GM18861 (cell line): ENCODE data around the gene BAD.
"Not testable (repeated sequence)": the region's sequence is repeated elsewhere in the genome, so short reads cannot be mapped to it uniquely, and the experiment has no call there.

Experiments used
- ATAC-seq: cut with Tn5 transposase; IDR thresholded peaks from one replicate; pipeline ENCODE4 v1.9.1; 2021; ENCODE audit not compliant: unreplicated experiment

Gene BAD

GRCh38 chr11:64315667-64316526 lies 31.4 kb upstream of the BAD start:
- ATAC-seq = not testable (repeated sequence)

DNA sequence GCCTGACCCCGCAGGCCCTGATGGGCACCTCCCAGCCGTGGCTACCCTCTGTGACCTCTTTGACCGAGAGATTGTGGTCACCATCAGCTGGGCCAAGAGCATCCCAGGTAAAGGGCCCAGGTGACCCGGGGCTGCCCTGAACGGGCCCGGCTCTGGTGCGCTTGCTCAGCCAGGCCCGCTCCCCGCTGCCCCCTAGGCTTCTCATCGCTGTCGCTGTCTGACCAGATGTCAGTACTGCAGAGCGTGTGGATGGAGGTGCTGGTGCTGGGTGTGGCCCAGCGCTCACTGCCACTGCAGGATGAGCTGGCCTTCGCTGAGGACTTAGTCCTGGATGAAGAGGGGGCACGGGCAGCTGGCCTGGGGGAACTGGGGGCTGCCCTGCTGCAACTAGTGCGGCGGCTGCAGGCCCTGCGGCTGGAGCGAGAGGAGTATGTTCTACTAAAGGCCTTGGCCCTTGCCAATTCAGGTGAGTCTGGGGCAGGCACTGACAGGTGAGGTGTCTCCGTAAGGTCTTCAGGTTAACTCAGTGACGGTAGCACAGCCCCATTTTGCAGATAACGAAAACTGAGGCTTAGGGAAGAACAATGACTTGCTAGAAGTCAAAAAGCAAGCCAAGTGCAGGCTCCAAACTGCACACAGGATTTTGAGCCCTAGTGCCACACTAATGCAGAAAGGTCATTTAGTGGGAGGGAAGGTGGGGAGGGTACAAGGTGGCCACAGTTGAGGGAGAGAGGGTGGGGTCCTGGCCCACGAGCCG lies 30.5 kb upstream of the BAD start:
- ATAC-seq = no peak

GRCh38 chr11:64314146-64314804 lies 29.8 kb upstream of the BAD start:
- no peak for ATAC-seq

DNA sequence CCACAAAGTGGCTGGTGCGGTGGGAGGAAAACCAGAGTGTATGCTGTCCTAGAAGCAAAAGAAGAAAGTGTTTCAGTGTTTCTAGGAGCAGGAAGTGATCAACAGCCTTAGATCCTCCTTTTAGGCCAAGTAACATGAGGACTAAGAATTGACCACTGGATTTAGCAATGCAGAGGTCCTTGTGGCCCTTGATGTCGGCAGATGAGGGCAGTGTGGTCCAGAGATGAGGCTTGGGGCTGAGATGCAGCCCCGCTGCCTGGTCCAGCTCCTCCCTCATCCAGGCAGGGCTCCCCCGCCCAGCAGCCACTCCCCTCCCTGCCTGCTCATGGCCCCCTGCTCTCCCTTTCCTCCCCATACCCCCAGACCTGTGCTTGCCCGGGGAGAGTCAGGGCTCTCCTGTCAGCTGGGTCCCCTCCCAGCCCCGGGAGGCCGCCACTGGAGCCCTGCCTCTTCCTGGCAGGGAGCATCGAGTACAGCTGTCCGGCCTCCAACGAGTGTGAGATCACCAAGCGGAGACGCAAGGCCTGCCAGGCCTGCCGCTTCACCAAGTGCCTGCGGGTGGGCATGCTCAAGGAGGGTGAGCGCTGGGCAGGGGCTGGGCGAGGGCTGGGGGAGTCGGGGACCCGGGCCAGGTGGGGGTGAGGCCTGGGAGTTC lies 29.2 kb upstream of the BAD start:
- no peak for ATAC-seq

DNA sequence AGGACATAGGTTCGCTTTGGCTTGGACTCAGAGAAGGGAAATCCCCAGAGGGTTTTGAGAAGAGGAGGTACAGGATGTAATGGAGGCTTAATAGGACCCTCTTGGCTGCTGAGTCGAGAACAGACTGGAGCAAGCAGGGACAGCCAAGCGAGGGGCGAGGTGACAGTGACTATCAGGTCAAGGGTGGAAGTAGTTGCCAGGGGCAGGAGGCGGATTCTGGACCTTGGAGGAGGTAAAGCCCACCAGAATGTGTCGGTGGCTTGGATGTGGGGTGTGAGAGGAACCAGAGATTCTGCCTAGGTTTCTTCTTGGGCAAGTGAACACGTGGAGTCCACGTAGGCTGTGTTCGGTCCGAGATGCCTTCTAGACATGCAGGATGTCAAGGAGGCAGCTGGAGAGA lies 28.5 kb upstream of the BAD start:
- ATAC-seq = no peak

DNA sequence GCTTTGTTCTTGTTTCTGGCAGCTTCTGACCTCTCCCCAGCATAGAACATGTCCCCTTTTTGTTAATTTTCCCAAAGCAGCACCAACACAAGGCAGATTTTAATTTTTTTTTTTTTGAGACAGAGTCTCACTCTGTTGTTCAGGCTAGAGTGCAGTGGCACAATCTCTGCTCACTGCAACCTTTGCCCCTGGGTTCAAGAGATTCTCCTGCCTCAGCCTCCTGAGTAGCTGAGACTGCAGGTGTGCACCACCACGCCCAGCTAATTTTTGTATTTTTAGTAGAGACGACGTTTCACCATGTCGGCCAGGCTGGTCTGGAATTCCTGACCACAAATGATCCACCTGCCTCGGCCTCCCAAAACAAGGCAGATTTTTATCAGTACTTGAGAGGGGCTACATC lies 23.3 kb upstream of the BAD start:
- not testable (repeated sequence) for ATAC-seq

- ATAC-seq = no peak
Measured at GRCh38 chr11:64306876-64307622, 22.6 kb upstream of the BAD start.

DNA sequence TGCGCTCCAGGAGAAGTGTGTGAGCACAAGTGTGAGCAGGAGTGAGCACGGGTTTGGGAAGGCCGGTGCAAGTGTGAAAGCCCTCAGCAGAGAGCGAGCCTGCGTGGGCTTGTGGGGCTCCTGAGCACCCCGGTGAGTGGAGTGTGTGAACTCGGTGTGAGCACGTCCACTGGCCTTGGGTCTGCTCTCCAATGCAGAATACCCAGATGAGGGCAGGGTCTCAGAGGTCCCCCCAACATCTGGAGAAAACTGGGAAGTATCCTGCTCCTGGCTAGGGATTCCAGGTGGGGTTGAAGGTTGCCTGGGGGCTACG lies 22.1 kb upstream of the BAD start:
- ATAC-seq = no peak

DNA sequence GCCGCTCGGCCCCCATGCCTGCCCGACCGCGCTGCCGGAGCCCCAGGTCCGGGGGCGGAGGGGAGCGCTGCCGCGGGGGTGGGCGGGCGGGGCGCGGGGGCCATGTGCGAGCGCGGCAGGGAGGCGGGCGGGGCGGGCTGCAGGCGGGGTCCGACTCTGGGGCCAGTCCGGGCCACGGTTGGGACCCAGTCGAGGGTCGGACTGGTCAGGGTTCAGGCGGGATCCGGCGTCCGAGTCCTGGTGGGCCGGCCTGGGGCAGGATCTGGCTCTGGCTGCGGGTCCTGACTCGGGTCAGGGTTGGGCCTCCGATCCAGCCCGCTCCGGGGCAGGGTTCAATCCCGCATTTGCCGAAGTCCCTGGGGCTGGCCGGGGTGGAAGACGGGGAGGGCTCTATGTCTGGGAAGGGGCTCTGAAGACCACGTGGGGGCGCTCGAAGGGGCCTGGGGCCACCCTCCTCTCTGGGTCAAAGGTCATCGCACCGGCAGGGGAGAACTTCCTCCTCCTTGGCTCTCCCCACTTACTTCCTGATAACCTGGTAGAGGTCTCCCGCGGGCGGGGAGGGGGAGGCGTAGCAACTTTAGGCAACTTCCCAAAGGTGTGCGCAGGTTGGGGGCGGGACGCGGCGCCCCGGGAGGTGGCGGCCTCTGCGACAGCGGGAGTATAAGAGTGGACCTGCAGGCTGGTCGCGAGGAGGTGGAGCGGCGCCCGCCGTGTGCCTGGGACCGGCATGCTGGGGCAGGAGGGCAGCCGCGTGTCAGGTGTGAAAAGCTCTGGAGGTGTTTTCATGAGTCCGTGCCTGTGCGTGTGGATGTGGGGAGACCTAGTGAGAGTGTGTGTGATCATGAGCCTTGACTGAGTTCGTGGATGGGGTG lies 21.5 kb upstream of the BAD start:
- peak; percentile 23 for ATAC-seq

DNA sequence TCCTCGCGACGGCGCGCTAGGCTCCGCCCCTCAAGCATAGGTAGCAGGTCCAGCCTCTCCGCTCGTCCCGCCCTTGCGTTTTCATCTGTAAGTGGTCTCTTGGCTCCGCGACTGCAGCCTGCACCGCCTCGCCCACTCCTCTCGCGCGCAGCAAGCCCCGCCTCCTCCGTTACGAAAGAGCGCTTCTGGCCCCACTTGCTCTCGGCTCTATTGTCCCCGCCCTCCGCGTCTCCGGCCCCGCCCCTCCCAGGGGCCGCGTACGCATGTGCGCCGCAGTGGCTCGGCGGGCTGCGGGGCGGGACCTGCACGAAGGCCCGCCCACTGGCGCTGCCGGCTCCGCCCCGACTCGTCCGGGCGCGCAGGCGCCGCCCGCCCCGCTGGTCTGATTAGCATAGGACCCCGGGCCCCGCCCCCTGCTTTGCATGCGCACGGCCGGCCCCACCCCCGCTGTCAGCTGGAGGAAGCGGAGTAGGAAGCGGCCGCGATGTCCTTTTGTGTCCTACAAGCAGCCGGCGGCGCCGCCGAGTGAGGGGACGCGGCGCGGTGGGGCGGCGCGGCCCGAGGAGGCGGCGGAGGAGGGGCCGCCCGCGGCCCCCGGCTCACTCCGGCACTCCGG lies 20.7 kb upstream of the BAD start, which contains the start of gene ESRRA:
TSS of gene ESRRA (plus strand) at position 450 of the 616 bp plus-strand sequence. CDS start 1,656 bp downstream, outside the sequence.
- ATAC-seq = peak; percentile 64

DNA sequence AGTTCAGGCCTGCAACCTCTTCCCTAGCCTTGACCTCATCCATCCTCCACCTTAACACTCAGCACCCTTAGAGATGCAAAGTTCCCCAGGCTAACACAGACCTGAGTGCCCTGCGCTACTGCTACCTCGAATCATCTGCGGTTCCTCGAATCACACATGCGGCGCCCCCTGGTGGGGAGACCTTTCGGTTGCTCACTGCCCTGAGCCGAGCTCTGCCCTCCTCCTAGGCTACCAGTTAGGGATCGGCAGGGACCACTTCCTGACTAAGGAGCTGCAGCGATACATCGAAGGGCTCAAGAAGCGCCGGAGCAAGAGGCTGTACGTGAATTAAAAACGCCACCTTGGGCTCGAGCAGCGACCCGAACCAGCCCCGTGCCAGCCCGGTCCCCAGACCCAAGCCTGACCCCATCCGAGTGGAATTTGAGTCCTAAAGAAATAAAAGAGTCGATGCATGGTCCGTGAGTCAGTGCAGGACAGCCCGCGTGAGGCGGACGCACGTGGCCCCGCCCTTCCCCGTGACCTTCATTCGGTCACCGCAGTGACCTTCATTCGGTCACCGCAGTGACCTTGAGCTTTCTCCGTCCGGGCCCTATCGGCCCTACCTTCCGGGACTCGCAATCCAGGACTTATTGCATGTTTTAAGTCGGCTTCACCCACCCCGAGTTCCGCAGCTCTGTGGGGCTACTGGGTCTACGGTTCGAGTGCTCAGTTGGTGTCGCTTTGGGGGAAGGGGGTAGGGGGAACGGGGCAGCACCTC lies 20.0 kb upstream of the BAD start:
- ATAC-seq = peak; percentile 22

GRCh38 chr11:64304032-64304315 lies 19.5 kb upstream of the BAD start:
- ATAC-seq = no peak

GRCh38 chr11:64303109-64304031 lies 18.9 kb upstream of the BAD start:
- ATAC-seq = no peak

- ATAC-seq = no peak
Measured at GRCh38 chr11:64299847-64300648, 15.6 kb upstream of the BAD start, which contains the start of gene CATSPERZ. Gene CATSPERZ (plus strand): TSS chr11:64300358. CDS start chr11:64300411, 53 bp downstream.

GRCh38 chr11:64298966-64299846 lies 14.7 kb upstream of the BAD start:
- no peak for ATAC-seq
